ENCODE measurements around the gene SETBP1. TPM values are rescaled to one million over a fixed set of nuclear protein-coding genes. Genes with fewer than 3 reads are reported as not detected.

Gene SETBP1
- total and polyA plus RNA-seq, 2 of the 4 experiments (the other 2 are of a cell fraction), result 0.19 to 0.36 TPM

DNA sequence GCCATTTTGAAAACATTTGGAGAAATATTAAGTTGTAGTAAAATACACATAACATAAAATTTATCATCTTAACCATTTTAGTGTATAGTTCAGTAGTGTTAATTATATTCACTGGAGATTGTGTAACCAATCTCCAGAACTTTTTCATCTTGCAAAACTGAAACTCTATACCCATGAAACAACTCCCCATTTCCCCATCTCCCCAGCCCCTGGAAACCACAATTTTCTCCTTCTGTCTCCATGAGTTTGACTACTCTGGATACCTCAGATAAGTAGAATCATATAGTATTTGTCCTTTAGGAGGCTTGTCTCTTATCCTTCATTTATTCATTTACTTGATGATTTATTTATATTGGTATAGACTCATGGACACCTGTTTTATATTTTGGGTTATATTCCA lies 392.9 kb downstream of the SETBP1 start:
- no peaks in the 10 kb centered on the region for H3K9me3 ChIP-seq (ENCODE audit: control insufficient read depth, insufficient read depth, low read length)
- no peak overlapping the region for H4K8ac ChIP-seq (ENCODE audit: low read depth in 2 of 2, low read length in 2 of 2)
- no TSS peak for BruUV-seq (replicated peaks)
- no peaks in the 10 kb centered on the region for H3K36me3 ChIP-seq (ENCODE audit: control insufficient read depth, insufficient read depth, low read length)
- no peak overlapping the region for H3K4ac ChIP-seq (ENCODE audit: low read depth, low read length)
- ATAC-seq (ENCODE audit: low read depth) (no peak), DNase-seq (no peak)
- no peaks in the 10 kb centered on the region for H4K20me1 ChIP-seq (ENCODE audit: insufficient read depth, low read length)
- H3K9ac ChIP-seq (ENCODE audit: low read depth, low read length), result no peak overlapping the region
- H2BK20ac ChIP-seq (ENCODE audit: low read depth, low read length), result no peak overlapping the region
- H2AFZ ChIP-seq (replicated peaks; ENCODE audit: low read length, poor library complexity), result no peak overlapping the region
- POLR2A ChIA-PET (ENCODE audit: unreplicated experiment), result no interaction called here
- no peak overlapping the region for H3K4me3 ChIP-seq (ENCODE audit: insufficient read depth, low read depth, low read length)
- no peak overlapping the region for H2AK9ac ChIP-seq (replicated peaks; ENCODE audit: low read depth, low read length, poor library complexity)
- no peak overlapping the region for H4K5ac ChIP-seq (ENCODE audit: low read depth, low read length)
- H3K27ac ChIP-seq (ENCODE audit: insufficient read depth, low read length), result no peak overlapping the region
- peaks cover 6% of the 10 kb centered on the region for H3K27me3 ChIP-seq (ENCODE audit: control insufficient read depth, insufficient read depth, low read length)
- no peak overlapping the region for H2BK120ac ChIP-seq (ENCODE audit: low read depth, low read length)
- no peaks in the 10 kb centered on the region for H3K4me1 ChIP-seq (ENCODE audit: control insufficient read depth, insufficient read depth, low read length)
- no peak overlapping the region for H3K14ac ChIP-seq (replicated peaks; ENCODE audit: low read depth, low read length)
- no peak overlapping the region for H2BK15ac ChIP-seq (ENCODE audit: low read depth, low read length)
- intact Hi-C loops (cut with micrococcal nuclease) (no loop called here), in situ Hi-C loops (cut with MboI; ENCODE audit: low sequenced_read_pairs) (no loop called here), dilution Hi-C loops (cut with HindIII; ENCODE audit: low sequenced_read_pairs, unreplicated experiment) (no loop called here)
- H3K18ac ChIP-seq (ENCODE audit: low read depth, low read length), result no peak overlapping the region
- no peaks in the 10 kb centered on the region for H3K9me1 ChIP-seq (ENCODE audit: insufficient read depth, low read length)
- TF ChIP-seq CEBPB (IDR thresholded peaks at IDR 0.05; ENCODE audit: low read depth, low read length) (no peak), CHD1 (IDR thresholded peaks at IDR 0.05; ENCODE audit: low read depth, low read length) (no peak), RFX5 (IDR thresholded peaks at IDR 0.05; ENCODE audit: low read depth, low read length) (no peak), RCOR1 (IDR thresholded peaks at IDR 0.05; ENCODE audit: insufficient replicate concordance, low read length) (no peak), MAZ (IDR thresholded peaks at IDR 0.05; ENCODE audit: borderline replicate concordance, low read depth, low read length) (no peak), CTCF (conservative IDR thresholded peaks at IDR 0.05; ENCODE audit: low read depth, low read length) (no peak)
- CTCF ChIA-PET, result no interaction called here
- no peak overlapping the region for H3K56ac ChIP-seq (ENCODE audit: extremely low read depth, insufficient read depth, low read length)
- H3K23ac ChIP-seq (ENCODE audit: low read depth, low read length), result no peak overlapping the region
- H3K4me2 ChIP-seq (ENCODE audit: low read depth, low read length), result no peak overlapping the region
- H2AK5ac ChIP-seq (ENCODE audit: low read depth, low read length), result no peak overlapping the region
- H2BK5ac ChIP-seq (ENCODE audit: low read depth, low read length, poor library complexity, severe bottlenecking), result no peak overlapping the region
- H4K91ac ChIP-seq (ENCODE audit: insufficient read depth, low read depth, low read length), result no peak overlapping the region
- no peaks in the 10 kb centered on the region for H3K79me1 ChIP-seq (ENCODE audit: low read depth in 1 of 2, low read length in 2 of 2)

Measured in IMR-90 (cell line).